IPS-18a (cell line): Measurements from ENCODE around the gene KLF6.
A peak's percentile ranks its signal among the peaks of the same experiment; 100 is the strongest.

ENCODE experiments used
- H3K27ac ChIP-seq: one replicate; pipeline ENCODE4 v1.5.1; 2013; ENCODE audit warnings: low read length
- H3K27me3 ChIP-seq: one replicate; pipeline ENCODE4 v1.6.1; 2013; ENCODE audit warnings: mild to moderate bottlenecking, low read length; ENCODE audit not compliant: control insufficient read depth, insufficient read depth
- H3K36me3 ChIP-seq: one replicate; pipeline ENCODE4 v1.6.1; 2013; ENCODE audit warnings: low read depth, low read length; ENCODE audit not compliant: control insufficient read depth
- H3K4me1 ChIP-seq: one replicate; pipeline ENCODE4 v1.6.1; 2013; ENCODE audit warnings: low read depth, low read length; ENCODE audit not compliant: control insufficient read depth
- H3K4me3 ChIP-seq: one replicate; pipeline ENCODE4 v1.5.1; 2013; ENCODE audit warnings: low read length
- H3K9ac ChIP-seq: one replicate; pipeline ENCODE4 v1.6.1; 2013; ENCODE audit warnings: mild to moderate bottlenecking, low read length, moderate library complexity
- H3K9me3 ChIP-seq: one replicate; pipeline ENCODE4 v1.6.1; 2013; ENCODE audit warnings: low read depth, low read length; ENCODE audit not compliant: control insufficient read depth

Gene KLF6

GRCh38 chr10:3784510-3785250 lies at the start of gene KLF6:
Gene KLF6, minus strand, starts transcription at chr10:3785209. Its CDS starts 195 bp downstream, at chr10:3785014.
- Histone ChIP-seq H3K4me1 (peaks cover 32% of the 10 kb centered on the region), H3K27me3 (peaks cover 16% of the 10 kb centered on the region), H3K9me3 (no peaks in the 10 kb centered on the region), H3K9ac (peak within 1 kb of the TSS; percentile 92), H3K27ac (peak within 1 kb of the TSS; percentile 88), H3K36me3 (peaks cover 26% of the 10 kb centered on the region), H3K4me3 (peak within 1 kb of the TSS; percentile 92)

DNA sequence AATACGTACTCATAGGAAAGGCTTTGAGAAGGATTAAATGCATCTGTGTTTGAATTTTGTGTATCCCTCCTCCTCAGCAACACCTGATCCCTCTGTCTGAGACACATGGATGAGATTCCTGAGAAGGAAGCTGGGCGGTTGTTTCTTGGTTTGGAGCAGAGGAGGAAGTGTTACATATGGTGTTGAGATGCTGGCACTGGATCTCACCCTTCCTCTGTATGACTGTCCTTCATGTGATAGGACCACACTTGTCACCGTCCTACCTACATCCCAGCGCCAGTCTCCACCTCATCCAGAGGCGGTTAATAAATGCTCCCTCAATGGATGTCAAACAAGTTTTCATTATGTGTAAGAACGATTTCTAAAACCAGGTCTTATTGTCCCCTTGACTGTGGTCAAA lies 49.4 kb upstream of the KLF6 start:
- no peak overlapping the region for H3K27ac ChIP-seq
- peaks cover 6% of the 10 kb centered on the region for H3K4me1 ChIP-seq
- no peaks in the 10 kb centered on the region for H3K36me3 ChIP-seq
- no peak overlapping the region for H3K9ac ChIP-seq
- no peak overlapping the region for H3K4me3 ChIP-seq
- H3K27me3 ChIP-seq = no peaks in the 10 kb centered on the region
- H3K9me3 ChIP-seq = no peaks in the 10 kb centered on the region

GRCh38 chr10:3833046-3833445 lies 48.0 kb upstream of the KLF6 start:
- no peaks in the 10 kb centered on the region for H3K36me3 ChIP-seq
- H3K4me3 ChIP-seq = no peak overlapping the region
- H3K4me1 ChIP-seq = peaks cover 13% of the 10 kb centered on the region
- H3K27ac ChIP-seq = no peak overlapping the region
- H3K27me3 ChIP-seq = no peaks in the 10 kb centered on the region
- H3K9ac ChIP-seq = no peak overlapping the region
- H3K9me3 ChIP-seq = no peaks in the 10 kb centered on the region

GRCh38 chr10:3832022-3832786 lies 47.2 kb upstream of the KLF6 start:
- Histone ChIP-seq H3K9ac (no peak overlapping the region), H3K27me3 (no peaks in the 10 kb centered on the region), H3K36me3 (no peaks in the 10 kb centered on the region), H3K4me3 (no peak overlapping the region), H3K9me3 (no peaks in the 10 kb centered on the region), H3K27ac (no peak overlapping the region), H3K4me1 (peaks cover 13% of the 10 kb centered on the region)

DNA sequence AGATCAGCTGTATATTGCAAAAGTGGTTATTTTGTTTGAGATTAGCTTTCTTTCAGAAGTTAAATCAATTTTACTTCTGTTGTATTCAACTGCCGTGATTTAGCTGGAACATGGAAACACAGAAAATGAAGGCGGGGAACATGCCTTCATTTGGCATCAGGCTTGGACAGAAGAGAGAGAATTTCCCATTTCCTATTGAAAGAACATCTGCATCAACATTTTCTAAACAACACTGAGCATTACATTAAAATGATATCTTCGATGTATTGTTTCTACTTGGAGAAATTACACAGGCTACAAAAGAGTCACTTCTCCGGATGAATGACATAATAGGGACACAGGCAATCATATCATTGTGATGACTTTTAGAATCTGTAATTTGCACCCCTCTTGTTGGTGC lies 46.6 kb upstream of the KLF6 start:
- H3K4me3 ChIP-seq = no peak overlapping the region
- no peaks in the 10 kb centered on the region for H3K27me3 ChIP-seq
- H3K36me3 ChIP-seq = no peaks in the 10 kb centered on the region
- H3K4me1 ChIP-seq = peaks cover 13% of the 10 kb centered on the region
- H3K9ac ChIP-seq = no peak overlapping the region
- no peaks in the 10 kb centered on the region for H3K9me3 ChIP-seq
- H3K27ac ChIP-seq = no peak overlapping the region

DNA sequence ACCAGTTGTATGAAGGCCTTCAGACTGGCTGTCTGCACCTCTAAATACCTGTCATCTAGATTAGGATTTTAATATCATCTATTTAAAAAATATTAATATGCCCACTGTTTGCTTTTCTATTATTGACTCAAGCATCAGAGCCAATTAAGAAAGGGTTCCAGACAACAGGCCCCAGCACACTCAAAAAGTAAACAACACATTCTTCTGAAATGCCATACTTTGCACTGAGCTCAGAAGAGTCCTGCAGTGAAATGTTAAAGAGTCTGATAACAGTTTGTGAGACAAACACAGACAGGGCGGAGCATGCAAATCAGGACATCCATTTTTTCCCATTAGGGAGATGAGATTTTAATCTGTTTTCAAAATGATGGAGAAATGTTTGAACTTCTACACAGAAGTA lies 45.9 kb upstream of the KLF6 start:
- H3K27me3 ChIP-seq = no peaks in the 10 kb centered on the region
- peaks cover 13% of the 10 kb centered on the region for H3K4me1 ChIP-seq
- no peak overlapping the region for H3K4me3 ChIP-seq
- no peak overlapping the region for H3K27ac ChIP-seq
- H3K9me3 ChIP-seq = no peaks in the 10 kb centered on the region
- H3K36me3 ChIP-seq = no peaks in the 10 kb centered on the region
- no peak overlapping the region for H3K9ac ChIP-seq

DNA sequence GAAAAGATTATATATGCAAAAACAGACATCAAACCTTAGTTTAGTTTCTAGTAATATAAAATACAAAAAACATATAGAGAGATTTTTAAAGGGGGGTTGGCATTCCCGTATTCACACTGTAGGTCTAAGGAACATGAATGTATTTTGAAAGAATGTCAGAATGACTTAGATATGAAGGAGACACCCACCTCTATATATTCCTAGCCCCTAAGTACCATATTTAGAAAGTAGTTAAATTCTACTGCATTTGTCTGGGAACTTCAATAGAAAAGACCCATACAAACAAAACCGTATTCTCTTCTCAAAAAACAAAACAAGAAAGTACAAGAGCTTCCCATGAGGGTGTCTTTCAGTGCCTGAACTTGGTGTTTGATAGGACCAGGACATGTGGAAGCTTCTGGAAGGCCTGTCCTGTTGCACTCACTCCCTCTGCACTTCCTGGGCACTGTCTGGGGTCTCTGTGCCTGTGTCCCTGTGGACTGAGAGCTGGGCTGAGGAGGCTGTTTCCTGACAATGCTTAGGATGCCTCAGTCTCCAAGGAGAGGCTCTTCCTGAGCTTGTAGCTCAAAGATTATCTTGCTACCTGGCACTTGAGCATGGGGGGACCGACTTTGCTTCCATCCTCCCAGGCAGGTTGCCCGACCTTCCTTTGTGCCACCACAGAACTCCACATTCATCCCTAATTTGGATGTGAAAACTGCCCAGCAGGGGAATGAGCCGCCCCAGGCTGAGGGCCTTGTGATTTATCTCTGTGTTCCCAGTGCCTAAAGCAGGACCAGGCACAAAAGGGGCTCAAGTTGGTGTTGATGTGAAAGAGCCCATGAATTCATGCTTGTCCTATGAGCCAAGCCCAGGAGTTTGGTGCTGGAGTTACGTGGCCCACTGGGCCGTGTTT lies 44.4 kb upstream of the KLF6 start:
- Histone ChIP-seq H3K36me3 (no peaks in the 10 kb centered on the region), H3K27me3 (no peaks in the 10 kb centered on the region), H3K9ac (no peak overlapping the region), H3K4me3 (no peak overlapping the region), H3K27ac (no peak overlapping the region), H3K4me1 (peaks cover 13% of the 10 kb centered on the region), H3K9me3 (no peaks in the 10 kb centered on the region)

DNA sequence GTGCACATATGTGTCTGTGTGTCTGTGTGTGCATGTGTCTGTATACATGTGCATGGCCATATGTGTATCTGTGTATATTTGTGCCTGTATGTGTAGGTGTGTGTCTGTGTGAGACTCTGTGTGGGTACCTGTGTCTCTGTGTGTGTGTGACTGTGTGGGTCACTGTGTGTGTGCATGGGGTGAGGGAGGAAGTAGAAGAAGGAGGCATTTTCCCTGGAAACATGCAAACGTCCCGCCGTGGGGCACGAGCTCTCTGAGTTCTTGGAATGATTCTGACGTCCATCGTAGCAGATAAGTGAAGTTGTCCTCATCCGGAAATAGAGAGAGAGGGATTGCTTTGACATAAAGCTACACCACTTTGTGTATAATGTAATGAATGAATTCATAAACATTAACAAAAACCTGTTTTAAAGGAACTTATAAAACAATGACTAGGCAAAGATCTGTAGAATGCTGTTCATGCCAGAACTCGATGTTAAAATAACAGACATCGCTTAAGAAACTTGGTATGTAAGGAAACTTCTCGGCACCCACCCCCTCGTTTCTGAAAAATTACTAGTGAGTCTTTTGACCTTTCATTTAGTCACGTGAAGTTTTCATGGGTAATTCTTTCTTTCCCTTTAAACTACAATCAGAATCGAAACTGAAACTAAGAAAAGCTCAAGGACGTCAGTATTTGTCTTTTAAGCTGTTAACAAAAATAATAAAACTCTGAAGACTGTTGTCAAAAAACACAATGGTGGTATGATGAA lies 43.6 kb upstream of the KLF6 start:
- Histone ChIP-seq H3K36me3 (no peaks in the 10 kb centered on the region), H3K27me3 (no peaks in the 10 kb centered on the region), H3K9me3 (no peaks in the 10 kb centered on the region), H3K27ac (no peak overlapping the region), H3K4me1 (peaks cover 13% of the 10 kb centered on the region), H3K4me3 (no peak overlapping the region), H3K9ac (no peak overlapping the region)

DNA sequence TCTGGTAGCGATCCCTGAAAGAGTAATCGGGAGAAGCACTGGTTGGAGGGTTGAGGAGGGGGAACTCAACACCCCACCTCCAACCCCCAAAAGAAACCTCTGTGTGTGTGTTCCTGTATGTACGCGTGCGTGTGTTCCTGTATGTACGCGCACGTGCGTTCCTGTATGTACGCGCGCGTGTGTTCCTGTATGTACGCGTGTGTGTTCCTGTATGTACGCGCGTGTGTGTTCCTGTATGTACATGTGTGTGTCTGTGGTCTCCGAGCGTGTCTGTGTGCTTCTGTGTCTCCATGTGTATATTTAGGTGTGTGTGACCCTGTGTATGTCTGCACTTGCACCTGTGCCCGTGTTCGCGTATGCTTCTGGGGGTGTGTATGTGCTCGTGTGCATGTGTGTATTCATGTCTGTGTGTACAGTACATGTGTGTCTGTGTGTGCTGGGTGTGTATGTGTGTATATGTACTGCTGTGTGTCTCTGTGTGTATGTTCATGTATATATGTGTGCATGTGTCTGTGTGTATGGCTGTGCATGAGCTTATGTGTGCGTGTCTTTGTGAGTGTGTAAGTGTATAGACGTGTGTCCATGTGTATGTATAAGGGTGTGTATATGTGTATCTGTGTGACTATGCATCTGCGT lies 42.9 kb upstream of the KLF6 start:
- Histone ChIP-seq H3K36me3 (no peaks in the 10 kb centered on the region), H3K27me3 (no peaks in the 10 kb centered on the region), H3K4me1 (peaks cover 13% of the 10 kb centered on the region), H3K9me3 (no peaks in the 10 kb centered on the region), H3K4me3 (no peak overlapping the region), H3K9ac (no peak overlapping the region), H3K27ac (no peak overlapping the region)

DNA sequence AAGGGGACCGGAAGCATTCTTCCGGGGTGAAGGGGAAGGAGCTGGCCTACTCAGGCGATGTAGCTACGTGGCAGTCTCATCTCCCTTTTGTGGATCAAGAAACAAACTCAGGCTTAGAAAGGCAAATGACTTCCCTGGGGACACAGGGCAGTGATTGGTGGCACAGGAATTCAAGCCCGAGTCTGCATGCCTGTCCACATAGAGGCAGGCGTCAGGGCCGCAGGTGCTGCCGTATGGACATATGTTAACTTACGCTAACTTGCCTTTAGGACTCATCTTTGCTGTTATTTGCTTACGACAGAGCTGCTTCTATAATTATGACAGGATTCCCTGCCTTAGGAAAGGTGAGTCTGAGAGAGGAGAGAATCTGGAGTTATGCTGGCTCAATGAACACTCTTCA lies 42.3 kb upstream of the KLF6 start:
- Histone ChIP-seq H3K9me3 (no peaks in the 10 kb centered on the region), H3K9ac (no peak overlapping the region), H3K4me3 (no peak overlapping the region), H3K4me1 (peaks cover 13% of the 10 kb centered on the region), H3K36me3 (no peaks in the 10 kb centered on the region), H3K27me3 (no peaks in the 10 kb centered on the region), H3K27ac (no peak overlapping the region)
